NCI-H187 treated with DMSO at 0.1 percent for 48 hours (cell line): Measurements from ENCODE around the gene PLEKHG5.

Experiments used
- DNase-seq: peaks from one replicate; lab custom pipeline; 2025; lab: John Stamatoyannopoulos, UW

Gene PLEKHG5

GRCh38 chr1:6491480-6491962, at the start of gene PLEKHG5:
PLEKHG5 (minus strand) TSS chr1:6491667; CDS start chr1:6477571, 14,096 bp downstream.
- DNase-seq = no peak

- no peak for DNase-seq
Observed at GRCh38 chr1:6538956-6539355, 47.5 kb upstream of the PLEKHG5 start.

GRCh38 chr1:6536291-6536690, 44.8 kb upstream of the PLEKHG5 start:
- DNase-seq = no peak

GRCh38 chr1:6535214-6535613, 43.7 kb upstream of the PLEKHG5 start:
- DNase-seq = no peak

- DNase-seq = no peak
Observed at GRCh38 chr1:6534248-6534822, 42.9 kb upstream of the PLEKHG5 start.

- no peak for DNase-seq
Observed at GRCh38 chr1:6531996-6532395, 40.5 kb upstream of the PLEKHG5 start.

- no peak for DNase-seq
Observed at GRCh38 chr1:6530504-6531160, 39.2 kb upstream of the PLEKHG5 start.

- DNase-seq = no peak
Observed at GRCh38 chr1:6528492-6528891, 37.0 kb upstream of the PLEKHG5 start.

GRCh38 chr1:6526316-6526715, 34.8 kb upstream of the PLEKHG5 start:
- DNase-seq = no peak

GRCh38 chr1:6523566-6523965, 32.1 kb upstream of the PLEKHG5 start:
- no peak for DNase-seq

GRCh38 chr1:6521536-6521935, 30.1 kb upstream of the PLEKHG5 start:
- DNase-seq = no peak

- peak; percentile 8 for DNase-seq
Observed at GRCh38 chr1:6519935-6520671, 28.6 kb upstream of the PLEKHG5 start.

- DNase-seq = no peak
Observed at GRCh38 chr1:6519491-6519934, 28.0 kb upstream of the PLEKHG5 start.

GRCh38 chr1:6517435-6517851, 26.0 kb upstream of the PLEKHG5 start:
- no peak for DNase-seq

- no peak for DNase-seq
Observed at GRCh38 chr1:6515771-6516170, 24.3 kb upstream of the PLEKHG5 start.

- DNase-seq = no peak
Observed at GRCh38 chr1:6513320-6513801, 21.9 kb upstream of the PLEKHG5 start.

GRCh38 chr1:6512908-6513280, 21.4 kb upstream of the PLEKHG5 start:
- DNase-seq = no peak

GRCh38 chr1:6512245-6512907, 20.9 kb upstream of the PLEKHG5 start:
- no peak for DNase-seq

- DNase-seq = no peak
Observed at GRCh38 chr1:6511561-6512244, 20.2 kb upstream of the PLEKHG5 start.

GRCh38 chr1:6511056-6511455, 19.6 kb upstream of the PLEKHG5 start:
- no peak for DNase-seq

- no peak for DNase-seq
Observed at GRCh38 chr1:6510493-6510892, 19.0 kb upstream of the PLEKHG5 start.

- DNase-seq = no peak
Observed at GRCh38 chr1:6509919-6510291, 18.4 kb upstream of the PLEKHG5 start.
